Renal cortex interstitium (tissue), 11 donors: ENCODE measurements around the gene EFNB2. TPM values are rescaled to one million over a fixed set of nuclear protein-coding genes. Genes with fewer than 3 reads are reported as not detected.

Experiments used
- DNase-seq, 11 donors: peaks; one replicate each; pipeline ENCODE4 v3.0.0-alpha.2; 2013; ENCODE audit warnings: low read depth in 9 of 11, low spot score in 4 of 11; ENCODE audit errors: extremely low read depth in 1 of 11
- polyA plus RNA-seq, 3 donors: library from polyadenylated mRNA; unstranded; fragments of 120-200 nt; gene quantifications; one replicate each; pipeline ENCODE4 v1.2.1, GENCODE V29; 2013; ENCODE audit not compliant: insufficient read length in 3 of 3

Gene EFNB2
- polyA plus RNA-seq, 3 donors: 111 to 155 (median 135) TPM

- no peak for DNase-seq
These were observed 25.4 kb upstream of the EFNB2 start for GRCh38 chr13:106560821-106561220.

- no peak for DNase-seq
These were observed 23.1 kb upstream of the EFNB2 start for GRCh38 chr13:106558527-106558926.

- no peak for DNase-seq
These were observed 20.3 kb upstream of the EFNB2 start for GRCh38 chr13:106555631-106556328.

GRCh38 chr13:106551751-106552150 is 16.3 kb upstream of the EFNB2 start:
- no peak for DNase-seq

- DNase-seq: no peak
These were observed 15.9 kb upstream of the EFNB2 start for GRCh38 chr13:106551350-106551749.

GRCh38 chr13:106550570-106551135 is 15.2 kb upstream of the EFNB2 start:
- DNase-seq: no peak

- DNase-seq: no peak
These were observed 12.7 kb upstream of the EFNB2 start for GRCh38 chr13:106548064-106548696.

- no peak for DNase-seq
These were observed 6.4 kb upstream of the EFNB2 start for GRCh38 chr13:106541826-106542225.

- DNase-seq: no peak
These were observed 5.2 kb upstream of the EFNB2 start for GRCh38 chr13:106540613-106541012.

GRCh38 chr13:106537521-106537920 is 2.1 kb upstream of the EFNB2 start:
- DNase-seq: no peak

GRCh38 chr13:106536244-106537034 is 977 bp upstream of the EFNB2 start:
- peak in 10 of 11 donors; percentile 84 to 94 (median 92) for DNase-seq

GRCh38 chr13:106534639-106535551 is 567 bp downstream of the EFNB2 start:
- no peak for DNase-seq

GRCh38 chr13:106533943-106534638 is 1.4 kb downstream of the EFNB2 start:
- no peak for DNase-seq

- peak in 7 of 11 donors; percentile 77 to 84 (median 81) for DNase-seq
These were observed 2.1 kb downstream of the EFNB2 start for GRCh38 chr13:106533101-106533942.

GRCh38 chr13:106532111-106532929 is 3.1 kb downstream of the EFNB2 start:
- DNase-seq: no peak

GRCh38 chr13:106530980-106531481 is 4.4 kb downstream of the EFNB2 start:
- no peak for DNase-seq
